ENCODE measurements around the gene CLEC11A.
A peak's percentile ranks its signal among the peaks of the same experiment; 100 is the strongest.
"Not testable (repeated sequence)": the region's sequence is repeated elsewhere in the genome, so short reads cannot be mapped to it uniquely, and the experiment has no call there.

The CLEC11A gene

DNA sequence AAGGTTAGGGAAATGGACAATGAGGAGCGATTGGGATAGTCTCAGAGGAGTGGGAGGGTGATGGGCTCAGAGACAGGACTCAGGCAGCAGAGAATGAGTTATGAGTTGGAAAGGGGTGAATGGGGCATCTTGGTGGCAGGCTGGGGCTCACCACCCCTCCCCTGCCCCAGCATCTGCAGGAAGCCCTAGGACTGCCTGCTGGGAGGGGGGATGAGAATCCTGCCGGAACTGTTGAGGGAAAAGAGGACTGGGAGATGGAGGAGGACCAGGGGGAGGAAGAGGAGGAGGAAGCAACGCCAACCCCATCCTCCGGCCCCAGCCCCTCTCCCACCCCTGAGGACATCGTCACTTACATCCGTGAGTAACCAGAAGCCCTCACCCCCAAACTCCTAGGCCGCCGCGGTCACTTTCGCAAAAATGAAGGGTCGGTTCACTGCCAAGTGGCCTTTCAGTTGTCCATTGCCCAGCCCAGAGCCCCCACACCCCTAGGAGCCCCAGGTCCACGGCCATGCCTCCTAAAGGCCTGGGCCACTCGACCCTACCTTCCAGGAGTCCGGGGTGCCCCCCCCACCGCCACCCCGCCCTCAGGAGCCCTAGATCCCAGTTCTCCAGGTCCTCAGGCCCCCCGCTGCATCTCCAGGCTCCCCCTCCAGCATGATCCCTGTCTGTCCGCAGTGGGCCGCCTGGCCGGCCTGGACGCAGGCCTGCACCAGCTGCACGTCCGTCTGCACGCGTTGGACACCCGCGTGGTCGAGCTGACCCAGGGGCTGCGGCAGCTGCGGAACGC, 764 bp downstream of the CLEC11A start:
- DNase-seq (ENCODE audit: low read depth): no peak

GRCh38 chr19:50724522-50725217, 1.5 kb downstream of the CLEC11A start:
- DNase-seq (ENCODE audit: low read depth): peak; percentile 95

DNA sequence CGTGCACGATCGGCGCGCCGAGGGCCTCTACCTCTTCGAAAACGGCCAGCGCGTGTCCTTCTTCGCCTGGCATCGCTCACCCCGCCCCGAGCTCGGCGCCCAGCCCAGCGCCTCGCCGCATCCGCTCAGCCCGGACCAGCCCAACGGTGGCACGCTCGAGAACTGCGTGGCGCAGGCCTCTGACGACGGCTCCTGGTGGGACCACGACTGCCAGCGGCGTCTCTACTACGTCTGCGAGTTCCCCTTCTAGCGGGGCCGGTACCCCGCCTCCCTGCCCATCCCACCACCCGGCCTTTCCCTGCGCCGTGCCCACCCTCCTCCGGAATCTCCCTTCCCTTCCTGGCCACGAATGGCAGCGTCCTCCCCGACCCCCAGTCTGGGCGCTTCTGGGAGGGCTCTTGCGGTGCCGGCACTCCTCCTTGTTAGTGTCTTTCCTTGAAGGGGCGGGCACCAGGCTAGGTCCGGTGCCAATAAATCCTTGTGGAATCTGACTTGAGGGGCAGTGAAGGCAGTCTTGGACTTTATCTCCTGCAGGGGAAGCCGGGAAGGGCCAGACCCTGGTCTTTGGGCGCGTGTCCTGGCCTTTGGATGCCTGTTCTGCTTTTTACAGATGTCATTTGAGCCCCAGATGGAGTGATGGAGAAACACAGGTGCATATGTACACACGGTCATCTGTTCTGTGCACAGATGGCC, 2.2 kb downstream of the CLEC11A start:
- no peak for DNase-seq (ENCODE audit: low read depth)

DNA sequence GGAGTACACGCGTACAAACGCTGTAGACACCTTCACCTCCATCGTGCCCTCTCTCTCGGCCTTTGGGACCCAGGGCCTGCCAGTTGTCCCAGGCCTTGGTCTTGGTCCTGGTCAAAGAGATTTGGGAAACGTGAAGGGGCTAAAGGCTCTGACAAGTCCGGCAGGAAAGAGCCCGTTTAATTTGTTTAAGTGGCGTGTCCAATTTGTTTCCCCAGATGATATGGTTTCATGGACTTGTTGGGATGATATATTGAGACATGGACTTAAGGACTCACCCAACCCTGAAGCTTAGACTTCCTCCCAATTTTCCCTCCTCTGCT, 2.7 kb downstream of the CLEC11A start:
- no peak for DNase-seq (ENCODE audit: low read depth)

DNA sequence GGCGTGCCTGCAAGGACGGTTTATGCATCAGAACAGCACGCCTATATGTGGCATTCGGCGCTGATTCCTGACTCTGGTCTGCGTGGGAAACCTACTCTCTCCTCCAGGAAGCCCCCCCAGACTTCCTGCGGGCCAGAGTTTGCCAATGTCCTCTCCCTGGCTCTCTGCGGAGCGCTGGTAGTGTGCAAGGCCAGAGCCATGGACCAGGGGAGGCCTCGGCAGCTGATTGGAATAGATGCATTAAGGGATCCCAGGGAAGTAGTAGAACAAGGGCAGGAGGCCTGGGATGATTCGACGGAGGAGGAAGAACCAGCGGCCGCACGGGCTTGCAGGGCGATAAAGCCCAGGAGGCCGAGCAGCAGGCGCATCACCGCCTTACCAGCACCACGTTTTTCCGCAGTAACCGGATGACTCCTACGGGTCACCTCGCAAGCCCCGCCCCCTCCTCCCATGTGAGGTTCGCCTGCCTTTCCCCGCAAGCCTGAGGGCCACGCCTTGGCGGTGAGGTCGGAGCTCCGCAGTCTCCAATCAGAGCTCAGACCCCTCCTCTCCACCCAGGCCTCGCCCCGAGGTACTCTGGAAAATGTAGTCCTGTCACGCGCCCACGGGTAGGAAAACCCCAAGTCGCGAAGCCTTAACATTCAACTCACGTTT, 5.0 kb downstream of the CLEC11A start:
- DNase-seq (ENCODE audit: low read depth): peak; percentile 85

GRCh38 chr19:50729894-50730293, 6.7 kb downstream of the CLEC11A start:
- DNase-seq (ENCODE audit: low read depth): no peak

DNA sequence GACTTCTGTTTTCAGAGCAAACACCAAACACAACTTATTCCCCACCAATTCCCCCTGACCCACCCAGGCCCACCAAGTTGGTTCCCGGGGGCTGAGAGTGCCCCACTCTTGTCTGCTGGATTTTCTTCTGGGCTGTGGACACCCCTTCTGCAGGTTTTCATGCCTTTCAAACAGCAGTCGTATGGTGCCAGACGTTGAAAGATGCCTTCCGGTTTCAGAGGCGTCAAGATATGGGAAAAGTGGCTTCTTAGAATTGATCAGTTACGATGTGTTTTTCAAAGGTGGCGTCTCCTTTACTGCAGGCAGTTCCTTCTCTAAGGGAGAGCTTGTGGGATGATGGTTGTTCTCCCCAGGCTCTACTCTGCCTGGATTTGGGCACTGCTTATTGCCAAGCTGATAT, 12.7 kb downstream of the CLEC11A start:
- no peak for DNase-seq (ENCODE audit: low read depth)

GRCh38 chr19:50736338-50736737, 13.2 kb downstream of the CLEC11A start:
- no peak for DNase-seq (ENCODE audit: low read depth)

DNA sequence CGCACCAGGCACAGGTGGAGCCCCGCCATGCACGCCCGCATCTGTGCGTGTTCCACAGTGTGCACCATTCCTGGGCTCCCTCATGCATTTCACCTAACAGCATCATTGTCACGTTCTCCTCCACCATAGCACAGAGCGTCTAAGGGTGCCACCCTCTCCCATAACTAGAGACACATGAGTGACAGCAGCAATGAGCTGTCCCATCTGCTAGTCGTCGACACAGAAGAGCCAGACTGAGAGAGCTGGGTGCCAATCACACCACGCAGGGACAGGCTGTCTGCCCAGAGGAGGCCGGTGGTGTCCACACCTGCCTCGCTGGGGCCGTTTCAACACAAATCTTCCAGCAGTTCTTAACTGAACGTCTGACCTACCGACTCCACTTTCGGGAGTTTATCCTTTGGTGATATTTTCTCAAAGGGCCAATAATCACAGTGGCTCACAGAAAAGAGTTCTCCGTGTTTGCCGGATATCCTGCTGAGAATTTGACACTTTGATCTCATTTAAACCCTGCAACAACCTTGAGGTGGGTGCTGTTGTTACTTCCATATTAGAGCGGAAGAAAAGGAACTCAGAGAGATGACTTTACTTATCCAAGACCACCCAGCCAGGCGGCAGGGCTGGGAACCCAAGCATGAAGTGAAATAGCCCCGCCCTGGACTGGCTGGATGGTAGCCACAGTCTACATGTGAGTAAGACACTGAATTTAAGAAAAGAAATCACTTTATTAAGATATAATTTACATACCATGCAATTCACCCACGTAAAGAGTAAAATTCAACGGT, 16.2 kb downstream of the CLEC11A start:
- DNase-seq (ENCODE audit: low read depth): no peak

- no peak for DNase-seq (ENCODE audit: low read depth)
Measured at GRCh38 chr19:50739914-50740426, 16.8 kb downstream of the CLEC11A start.

DNA sequence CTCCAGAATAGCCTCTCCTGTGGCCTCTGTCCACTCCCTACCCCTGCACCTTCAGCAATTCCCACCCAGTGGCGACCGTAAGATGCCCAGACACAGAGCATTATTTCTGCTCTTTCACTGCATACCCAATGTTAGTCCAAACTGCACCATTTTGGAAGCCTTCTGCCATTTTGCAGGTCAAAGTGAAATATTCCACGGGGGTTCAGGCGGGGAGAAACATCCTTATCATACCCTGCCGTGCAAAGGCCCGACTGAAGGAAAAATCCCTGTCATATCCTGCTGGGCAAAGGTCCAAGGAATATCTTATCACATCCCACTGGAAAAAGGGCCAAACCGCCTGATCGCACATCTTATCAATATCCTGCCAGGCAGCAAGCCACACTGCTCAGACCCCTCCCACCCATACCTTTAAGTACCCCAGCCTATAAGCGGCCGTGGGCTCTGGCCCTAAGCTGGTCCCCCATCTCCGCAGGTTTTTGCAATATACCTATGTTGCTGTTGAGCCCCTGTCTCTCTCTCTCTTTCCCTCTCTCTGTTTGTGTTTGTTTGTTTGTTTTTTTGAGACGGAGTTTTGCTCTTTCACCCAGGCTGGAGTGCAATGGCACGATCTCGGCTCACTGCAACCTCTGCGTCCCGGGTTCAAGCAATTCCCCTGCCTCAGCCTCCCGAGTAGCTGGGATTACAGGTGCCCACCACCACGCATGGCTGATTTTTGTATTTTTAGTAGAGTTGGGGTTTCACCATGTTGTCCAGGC, 18.2 kb downstream of the CLEC11A start:
- DNase-seq (ENCODE audit: low read depth): no peak

GRCh38 chr19:50743537-50743936, 20.4 kb downstream of the CLEC11A start:
- DNase-seq (ENCODE audit: low read depth): no peak

DNA sequence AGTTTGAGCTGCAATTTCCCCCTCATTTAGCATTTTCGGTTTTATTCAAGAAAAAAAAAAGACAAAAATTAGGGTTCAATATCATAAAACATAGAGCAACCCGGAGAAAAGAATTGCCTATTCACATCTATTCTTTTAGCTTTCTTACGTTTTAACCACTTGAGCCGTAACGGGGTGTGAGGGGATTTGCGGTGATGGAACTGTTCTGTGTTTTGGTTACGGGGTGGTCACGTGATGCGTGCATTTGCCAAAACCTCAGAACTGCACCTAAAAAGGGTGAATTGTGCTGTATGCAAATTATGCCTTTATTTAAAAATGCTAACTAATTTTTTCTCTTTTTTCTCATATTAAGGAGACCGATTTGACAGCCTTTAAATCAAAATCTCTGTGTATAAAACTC, 22.1 kb downstream of the CLEC11A start:
- no peak for DNase-seq (ENCODE audit: low read depth)

DNA sequence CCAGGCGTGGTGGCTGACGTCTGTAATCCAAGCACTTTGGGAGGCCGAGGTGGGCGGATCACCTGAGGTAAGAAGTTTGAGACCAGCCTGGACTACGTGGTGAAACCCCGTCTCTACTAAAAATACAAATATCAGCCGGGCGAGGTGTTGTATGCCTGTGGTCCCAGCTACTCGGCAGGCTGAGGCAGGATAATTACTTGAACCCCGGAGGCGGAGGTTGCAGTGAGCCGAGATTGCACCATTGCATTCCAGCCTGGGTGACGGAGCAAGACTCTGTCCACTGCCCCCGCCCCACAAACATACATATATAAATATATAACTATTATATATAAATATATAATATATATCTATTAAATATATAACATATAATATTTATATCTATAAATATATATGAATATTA, 24.0 kb downstream of the CLEC11A start:
- DNase-seq (ENCODE audit: low read depth): not testable (repeated sequence)

DNA sequence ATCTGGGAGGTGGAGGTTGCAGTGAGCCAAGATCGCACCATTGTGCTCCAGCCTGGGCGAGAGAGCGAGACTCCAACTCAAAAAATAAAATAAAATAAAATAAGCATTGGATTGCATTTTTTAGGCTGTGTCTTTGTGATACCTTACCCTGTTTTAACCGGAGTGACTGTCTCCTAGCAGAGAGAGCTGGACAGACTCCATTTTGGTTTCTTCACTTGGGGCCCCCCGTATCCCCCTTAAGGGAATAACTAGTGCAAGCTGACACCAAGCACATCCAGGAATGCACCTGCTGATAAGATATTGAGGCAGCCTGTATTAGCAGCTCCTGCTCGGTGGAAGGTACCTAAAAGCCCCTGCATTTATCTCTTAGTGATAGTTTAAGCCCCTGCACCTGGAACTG, 26.3 kb downstream of the CLEC11A start:
- DNase-seq (ENCODE audit: low read depth): no peak

- DNase-seq (ENCODE audit: low read depth): no peak
Measured at GRCh38 chr19:50750010-50750409, 26.8 kb downstream of the CLEC11A start.

- no peak for DNase-seq (ENCODE audit: low read depth)
Measured at GRCh38 chr19:50753879-50754278, 30.7 kb downstream of the CLEC11A start.

- DNase-seq (ENCODE audit: low read depth): not testable (repeated sequence)
Measured at GRCh38 chr19:50756244-50756643, 33.1 kb downstream of the CLEC11A start.

DNA sequence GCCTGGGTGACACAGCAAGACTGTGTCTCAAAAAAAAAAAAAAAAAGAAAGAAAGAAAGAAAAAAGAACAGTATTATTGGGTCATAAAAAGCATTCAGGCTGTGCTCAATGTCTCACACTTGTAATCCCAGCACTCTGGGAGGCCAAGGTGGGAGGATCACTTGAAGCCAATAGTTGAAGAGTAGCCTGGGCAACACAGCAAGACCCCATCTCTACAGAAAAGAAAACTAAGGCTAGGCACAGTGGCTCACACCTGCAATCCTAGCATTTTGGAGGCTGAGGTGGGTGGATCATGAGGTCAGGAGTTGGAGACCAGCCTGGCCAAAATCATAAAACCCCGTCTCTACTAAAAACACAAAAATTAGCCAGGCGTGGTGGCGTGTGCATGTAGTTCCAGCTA, 34.5 kb downstream of the CLEC11A start:
- DNase-seq (ENCODE audit: low read depth): not testable (repeated sequence)

- DNase-seq (ENCODE audit: low read depth): not testable (repeated sequence)
Measured at GRCh38 chr19:50759076-50759475, 35.9 kb downstream of the CLEC11A start.

- no peak for DNase-seq (ENCODE audit: low read depth)
Measured at GRCh38 chr19:50759886-50760285, 36.7 kb downstream of the CLEC11A start.
